ENCODE results near the gene HNRNPUL2. TPM values are rescaled to one million over a fixed set of nuclear protein-coding genes. Genes with fewer than 3 reads are reported as not detected.

Gene HNRNPUL2
- total RNA-seq, 1 experiment from 2014 or later, result 43.5 TPM

GRCh38 chr11:62705880-62706849 is 21.1 kb downstream of the HNRNPUL2 start:
- no peak overlapping the region for H3K27ac ChIP-seq (ENCODE audit: insufficient read length, low read depth, low read length)
- no peak overlapping the region for H2BK20ac ChIP-seq (ENCODE audit: low read depth, low read length, poor library complexity, severe bottlenecking)
- no peak overlapping the region for H2BK5ac ChIP-seq (ENCODE audit: insufficient read length, low read length)

More at GRCh38 chr11:62705880-62706849, 21.1 kb downstream of the HNRNPUL2 start:
- no peaks in the 10 kb centered on the region for H3K79me1 ChIP-seq (ENCODE audit: insufficient read depth, low read depth, low read length, poor library complexity, severe bottlenecking)
- H2BK12ac ChIP-seq (ENCODE audit: insufficient read length, low read depth, low read length), result no peak overlapping the region
- no peak overlapping the region for H4K5ac ChIP-seq (ENCODE audit: insufficient read length, low read depth, low read length)
- no peak overlapping the region for H4K8ac ChIP-seq (replicated peaks; ENCODE audit: insufficient read length, low read depth, low read length)
- H3K4me2 ChIP-seq (ENCODE audit: insufficient read depth, insufficient read length, low read length), result peak overlapping the region; percentile 99
- H3K18ac ChIP-seq (ENCODE audit: insufficient read length, low read depth, low read length), result peak overlapping the region; percentile 37
- no peak overlapping the region for H3K56ac ChIP-seq (ENCODE audit: insufficient read length, low read depth, low read length)
- H4K91ac ChIP-seq (ENCODE audit: insufficient read length, low read depth, low read length), result no peak overlapping the region
- no peaks in the 10 kb centered on the region; the same call in 1 of the 2 replicates for H3K79me2 ChIP-seq (ENCODE audit: insufficient read depth, low read length)
- no peak overlapping the region for H2AK5ac ChIP-seq (ENCODE audit: insufficient read length, low read length)
- peaks cover 22 to 36% (median 24%) of the 10 kb centered on the region in 3 experiments for H3K36me3 Mint-ChIP-seq (ENCODE audit: insufficient read depth in 1 of 3, low read depth in 3 of 3)
- no peaks in the 10 kb centered on the region for H4K20me1 ChIP-seq (ENCODE audit: control insufficient read depth, insufficient read depth, insufficient read length)
- no peak overlapping the region for H3T11ph ChIP-seq (ENCODE audit: low read length)
- H3K4me1 Mint-ChIP-seq, result peaks cover 39 to 44% of the 10 kb centered on the region in 2 experiments
- no peak overlapping the region for H3K4ac ChIP-seq (ENCODE audit: low read depth, low read length)
- H3K27me3 ChIP-seq (ENCODE audit: insufficient read depth, low read length), result no peaks in the 10 kb centered on the region
- DNase-seq, result peak; percentile 95
- H2BK15ac ChIP-seq (ENCODE audit: low read depth, low read length), result no peak overlapping the region
- H2AFZ ChIP-seq (ENCODE audit: low read length), result no peak overlapping the region
- no peak overlapping the region for H2BK120ac ChIP-seq (ENCODE audit: low read depth, low read length, poor library complexity, severe bottlenecking)
- H3K4me1 ChIP-seq (ENCODE audit: insufficient read depth, low read length), result peaks cover 2% of the 10 kb centered on the region; the same call in 1 of the 2 replicates
- no peaks in the 10 kb centered on the region for H3K27me3 Mint-ChIP-seq (ENCODE audit: low read depth)
- H3K9me3 Mint-ChIP-seq, result no peaks in the 10 kb centered on the region; a peak in 1 of 5 replicates
- peak overlapping the region; percentile 92 to 97 (median 97) for H3K27ac Mint-ChIP-seq
- peaks cover 28% of the 10 kb centered on the region for H3K23me2 ChIP-seq (ENCODE audit: insufficient read length, low read depth, low read length, poor library complexity, severe bottlenecking)
- peak overlapping the region; percentile 79 to 91 for H3K4me3 Mint-ChIP-seq
- no peak for TF ChIP-seq CTCF (conservative IDR thresholded peaks at IDR 0.05)
- H3K14ac ChIP-seq (ENCODE audit: insufficient read depth, low read length), result peak overlapping the region; percentile 69
- peak overlapping the region; percentile 71 for H3K9ac ChIP-seq (ENCODE audit: extremely low read depth, insufficient read length, low read length)
- WGBS (ENCODE audit: extremely low coverage, insufficient read length, low lambda C conversion rate), result no CpG with 5 or more reads among the region's 73 CpGs
- H3K9me3 ChIP-seq (ENCODE audit: control insufficient read depth, low read depth, low read length), result no peaks in the 10 kb centered on the region
- H3K23ac ChIP-seq (ENCODE audit: insufficient read length, low read depth, low read length), result no peak overlapping the region

Data from H9 (cell line).